Type B pancreatic cell (in vitro differentiated cells): ENCODE data around the gene QKI. TPM values are rescaled to one million over a fixed set of nuclear protein-coding genes. Genes with fewer than 3 reads are reported as not detected.

ENCODE experiments used
- DNase-seq: peaks from one replicate; pipeline ENCODE4 v3.0.0; 2021; ENCODE audit warnings: mixed read lengths; ENCODE audit not compliant: unreplicated experiment; ENCODE audit errors: extremely low spot score
- H3K27ac Mint-ChIP-seq: 2 replicates; pipeline ENCODE4 v1.8.0; 2021; ENCODE audit warnings: mild to moderate bottlenecking, mixed read lengths
- H3K27me3 Mint-ChIP-seq: 2 replicates; pipeline ENCODE4 v1.8.0; 2021; ENCODE audit warnings: mixed read lengths
- H3K36me3 Mint-ChIP-seq: 2 replicates; pipeline ENCODE4 v1.8.0; 2021; ENCODE audit warnings: mixed read lengths
- H3K4me1 Mint-ChIP-seq: one replicate; pipeline ENCODE4 v1.8.0; 2021; ENCODE audit warnings: mixed read lengths; ENCODE audit not compliant: unreplicated experiment
- H3K4me3 Mint-ChIP-seq: 2 replicates; pipeline ENCODE4 v1.8.0; 2021; ENCODE audit warnings: mild to moderate bottlenecking, mixed read lengths
- H3K9me3 Mint-ChIP-seq: 2 replicates; pipeline ENCODE4 v1.8.0; 2021; ENCODE audit warnings: mixed read lengths
- total RNA-seq: library from RNA; stranded (reverse); gene quantifications from 2 replicates; pipeline ENCODE4 v1.2.1, GENCODE V29; 2021; ENCODE audit warnings: low replicate concordance
- TF ChIP-seq, protein P1 (sequence below): fragments of 200-600 bp; sonication (generic); conservative IDR thresholded peaks from 2 replicates; pipeline ENCODE4 v1.5.0; 2021; ENCODE audit warnings: antibody characterized with exemption, mild to moderate bottlenecking

Gene QKI
- total RNA-seq, 1 donor from 2014 or later, result 150 TPM

DNA sequence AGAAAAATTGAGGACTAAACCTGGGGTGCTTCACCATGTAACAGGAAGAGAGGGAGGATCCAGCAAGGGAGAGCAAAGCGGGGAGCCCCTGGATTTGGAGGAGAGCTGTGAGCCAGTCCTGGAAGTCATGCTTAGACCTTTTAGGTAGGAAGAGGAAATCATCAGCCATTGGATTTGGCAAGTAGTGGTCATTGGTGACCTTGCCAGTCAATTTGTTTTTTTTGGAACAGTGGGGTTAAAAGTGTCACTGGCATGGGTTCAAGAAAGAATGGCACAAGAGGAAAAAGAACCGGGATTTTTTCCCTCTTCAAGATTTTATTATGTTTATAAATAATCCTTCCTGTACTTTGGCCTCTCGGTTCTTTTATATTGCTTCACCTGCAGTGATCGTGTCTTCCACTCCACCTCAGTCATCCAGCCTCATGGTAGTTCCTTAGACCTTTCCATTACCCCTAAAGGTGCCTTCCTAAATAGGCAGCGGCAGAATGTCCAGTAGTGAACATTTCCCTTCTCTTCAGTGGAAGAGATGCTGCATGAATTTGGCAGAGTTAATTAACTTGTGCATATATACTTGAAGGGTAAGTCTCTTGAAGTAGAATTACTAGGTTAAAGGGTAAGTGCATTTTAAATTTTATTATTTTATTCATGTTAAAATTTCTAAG is 124.7 kb downstream of the QKI start:
- Mint-ChIP-seq H3K4me1 (peaks cover 22% of the 10 kb centered on the region), H3K4me3 (no peak overlapping the region), H3K9me3 (no peaks in the 10 kb centered on the region), H3K36me3 (peaks cover 26% of the 10 kb centered on the region), H3K27me3 (no peaks in the 10 kb centered on the region), H3K27ac (no peak overlapping the region)
- DNase-seq, result no peak
- TF ChIP-seq, protein P1, sequence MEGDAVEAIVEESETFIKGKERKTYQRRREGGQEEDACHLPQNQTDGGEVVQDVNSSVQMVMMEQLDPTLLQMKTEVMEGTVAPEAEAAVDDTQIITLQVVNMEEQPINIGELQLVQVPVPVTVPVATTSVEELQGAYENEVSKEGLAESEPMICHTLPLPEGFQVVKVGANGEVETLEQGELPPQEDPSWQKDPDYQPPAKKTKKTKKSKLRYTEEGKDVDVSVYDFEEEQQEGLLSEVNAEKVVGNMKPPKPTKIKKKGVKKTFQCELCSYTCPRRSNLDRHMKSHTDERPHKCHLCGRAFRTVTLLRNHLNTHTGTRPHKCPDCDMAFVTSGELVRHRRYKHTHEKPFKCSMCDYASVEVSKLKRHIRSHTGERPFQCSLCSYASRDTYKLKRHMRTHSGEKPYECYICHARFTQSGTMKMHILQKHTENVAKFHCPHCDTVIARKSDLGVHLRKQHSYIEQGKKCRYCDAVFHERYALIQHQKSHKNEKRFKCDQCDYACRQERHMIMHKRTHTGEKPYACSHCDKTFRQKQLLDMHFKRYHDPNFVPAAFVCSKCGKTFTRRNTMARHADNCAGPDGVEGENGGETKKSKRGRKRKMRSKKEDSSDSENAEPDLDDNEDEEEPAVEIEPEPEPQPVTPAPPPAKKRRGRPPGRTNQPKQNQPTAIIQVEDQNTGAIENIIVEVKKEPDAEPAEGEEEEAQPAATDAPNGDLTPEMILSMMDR, result no peak

DNA sequence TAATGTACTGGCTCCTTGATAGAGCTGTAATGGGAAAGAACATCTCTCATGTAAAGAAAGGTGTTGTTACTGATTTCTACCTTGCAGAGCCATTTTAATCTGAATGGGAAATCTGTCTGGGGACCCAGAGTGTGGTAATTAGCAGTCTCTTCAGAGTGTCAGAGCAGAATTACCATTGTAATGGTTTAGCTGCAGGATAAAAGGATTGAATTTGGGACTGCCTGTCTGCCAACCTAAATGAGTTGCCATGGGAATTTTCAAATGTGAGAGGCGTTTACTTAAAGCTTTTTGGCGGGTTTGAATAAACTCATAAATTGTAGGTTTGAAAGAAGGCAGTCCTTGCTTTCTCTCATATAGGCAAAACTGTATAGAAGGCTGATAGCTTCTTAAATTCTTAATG is 128.8 kb downstream of the QKI start:
- DNase-seq, result no peak
- H3K4me1 Mint-ChIP-seq, result peaks cover 26% of the 10 kb centered on the region
- no peak overlapping the region for H3K4me3 Mint-ChIP-seq
- H3K27ac Mint-ChIP-seq, result no peak overlapping the region
- H3K27me3 Mint-ChIP-seq, result no peaks in the 10 kb centered on the region
- H3K9me3 Mint-ChIP-seq, result no peaks in the 10 kb centered on the region
- TF ChIP-seq, protein P1, result no peak
- peaks cover 16% of the 10 kb centered on the region for H3K36me3 Mint-ChIP-seq

DNA sequence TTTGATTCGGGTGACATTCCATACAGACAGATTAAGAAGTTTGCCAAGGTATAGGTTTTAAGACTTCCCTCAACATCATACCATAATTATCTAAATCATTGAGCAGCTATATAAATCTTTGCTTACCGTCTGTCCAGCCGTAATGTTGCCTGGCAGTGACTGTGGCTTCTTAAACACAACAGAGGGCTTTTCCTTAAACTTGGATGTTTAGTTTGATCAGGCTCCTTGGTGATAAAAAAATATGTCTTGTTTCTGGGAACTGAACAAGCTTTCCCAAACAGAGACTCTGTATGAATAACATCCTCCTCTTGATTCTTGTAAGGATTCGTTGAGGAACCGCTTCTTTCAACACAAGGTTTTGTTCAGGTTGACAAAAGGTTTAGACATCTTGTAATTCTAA is 130.9 kb downstream of the QKI start:
- H3K27ac Mint-ChIP-seq, result no peak overlapping the region
- peaks cover 24% of the 10 kb centered on the region for H3K4me1 Mint-ChIP-seq
- peaks cover 23% of the 10 kb centered on the region for H3K36me3 Mint-ChIP-seq
- no peak for DNase-seq
- TF ChIP-seq, protein P1, result no peak
- H3K4me3 Mint-ChIP-seq, result no peak overlapping the region
- no peaks in the 10 kb centered on the region for H3K27me3 Mint-ChIP-seq
- H3K9me3 Mint-ChIP-seq, result peaks cover 7% of the 10 kb centered on the region

DNA sequence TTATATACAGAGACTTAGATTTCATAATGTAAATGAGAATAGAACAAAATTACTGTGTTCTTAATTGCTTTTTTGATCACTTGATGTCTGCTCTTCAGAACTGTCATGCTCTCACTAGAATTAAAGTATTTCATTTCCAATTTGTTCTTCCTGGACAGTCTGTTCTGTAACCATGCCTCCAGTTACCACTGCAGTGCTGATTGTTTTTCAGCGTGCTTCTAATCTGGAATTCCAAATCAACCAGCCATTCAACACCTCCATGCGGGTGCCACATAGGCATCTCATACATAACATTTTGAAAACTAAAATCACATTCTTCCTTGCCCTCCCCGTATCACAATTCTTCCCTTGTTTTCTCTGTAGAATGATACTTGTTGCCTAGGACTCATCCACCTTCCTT is 132.8 kb downstream of the QKI start:
- no peak for DNase-seq
- TF ChIP-seq, protein P1, result no peak
- Mint-ChIP-seq H3K4me1 (peaks cover 18% of the 10 kb centered on the region), H3K27ac (no peak overlapping the region), H3K9me3 (peaks cover 12% of the 10 kb centered on the region), H3K27me3 (no peaks in the 10 kb centered on the region), H3K4me3 (no peak overlapping the region), H3K36me3 (peaks cover 32% of the 10 kb centered on the region)

DNA sequence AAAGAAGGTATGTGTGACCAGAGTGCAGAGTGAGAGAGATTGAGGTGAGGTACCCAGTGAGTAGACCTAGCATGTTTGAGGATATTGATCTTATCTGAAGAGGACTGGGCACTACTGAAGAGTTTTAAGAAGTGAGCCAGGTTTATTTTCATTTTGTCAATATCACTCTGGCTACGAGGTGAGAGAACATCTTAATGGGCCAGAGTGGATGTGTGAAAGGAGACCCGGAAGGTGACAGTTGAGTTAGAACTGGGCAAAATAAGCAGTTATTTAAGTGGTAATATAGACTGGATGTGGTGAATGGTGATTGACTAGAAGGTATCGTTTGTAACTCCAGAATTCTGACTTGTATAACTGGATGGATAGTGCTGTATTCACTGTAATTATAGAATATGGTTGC is 134.1 kb downstream of the QKI start:
- Mint-ChIP-seq H3K4me1 (peaks cover 18% of the 10 kb centered on the region), H3K27ac (no peak overlapping the region), H3K36me3 (peaks cover 40% of the 10 kb centered on the region), H3K4me3 (no peak overlapping the region), H3K9me3 (peaks cover 12% of the 10 kb centered on the region), H3K27me3 (no peaks in the 10 kb centered on the region)
- TF ChIP-seq, protein P1, result no peak
- no peak for DNase-seq
